Prostate gland (tissue), 2 donors: ENCODE measurements around the gene EDN2. TPM values are rescaled to one million over a fixed set of nuclear protein-coding genes. Genes with fewer than 3 reads are reported as not detected.

Experiments
- DNase-seq: peaks from one replicate; pipeline ENCODE4 v3.0.0-alpha.2; 2019; ENCODE audit warnings: low spot score
- H3K27ac ChIP-seq, 2 donors: fragments of 200-600 bp; sonication (generic); 2 replicates each; pipeline ENCODE4 v1.5.1; 2017 to 2019
- H3K27me3 ChIP-seq: fragments of 200-600 bp; sonication (generic); replicated peaks from 2 replicates; pipeline ENCODE4 v1.5.1; 2019; ENCODE audit not compliant: insufficient read depth
- H3K36me3 ChIP-seq, 2 donors: fragments of 200-600 bp; sonication (generic); 1 replicate in 1 of 2; 2 replicates in 1 of 2; pipeline versions ENCODE4 v1.5.1 to v1.8.1; 2017 to 2019
- H3K4me1 ChIP-seq: fragments of 200-600 bp; sonication (generic); replicated peaks from 2 replicates; pipeline ENCODE4 v1.5.1; 2019
- H3K4me3 ChIP-seq, 2 donors: fragments of 200-600 bp; sonication (generic); 2 replicates each; pipeline ENCODE4 v1.5.1; 2017 to 2019
- H3K9me3 ChIP-seq: fragments of 200-600 bp; sonication (generic); 2 replicates; pipeline ENCODE4 v1.5.1; 2017
- CTCF ChIP-seq, 4 experiments: fragments of 200-600 bp in 2 of 4; fragments of 450-650 bp in 2 of 4; sonication (generic) in 2 of 4; IDR thresholded peaks; 1 replicate in 3 of 4; 2 replicates in 1 of 4; pipeline ENCODE4 v1.5.1; 2016 to 2019; ENCODE audit warnings: antibody characterized with exemption in 4 of 4, mild to moderate bottlenecking in 2 of 4, moderate library complexity in 2 of 4
- POLR2A ChIP-seq: fragments of 450-650 bp; IDR thresholded peaks from one replicate; pipeline ENCODE4 v1.6.1; 2016; ENCODE audit warnings: antibody characterized with exemption, mild to moderate bottlenecking
- POLR2AphosphoS5 ChIP-seq: sonication (generic); formaldehyde crosslinking; IDR thresholded peaks from one replicate; pipeline ENCODE4 v1.6.1; 2017; ENCODE audit warnings: antibody characterized with exemption
- WGBS: methylation state at CpG from one replicate; pipeline ENCODE4 v1.1.5; 2018; 5-methylcytosine and 5-hydroxymethylcytosine counted together
- intact Hi-C: fragments of 100-400 bp; cut with DNase I; formaldehyde crosslinking; loops from one replicate; pipeline ENCODE4 v1.14.2; 2022
- total RNA-seq, 2 donors: library from RNA; depleted of rRNA; stranded (reverse); fragments of >200 nt; gene quantifications; one replicate each; pipeline ENCODE4 v1.1.0, GENCODE V29; 2016

The EDN2 gene
- total RNA-seq, 2 donors from 2014 or later: 2.6 to 12.6 TPM

- DNase-seq: no peak
These were observed 12.6 kb upstream of the EDN2 start for GRCh38 chr1:41497056-41497440.

GRCh38 chr1:41496080-41497055 lies 11.9 kb upstream of the EDN2 start:
- Histone ChIP-seq H3K36me3 (no peaks in the 10 kb centered on the region), H3K27me3 (no peaks in the 10 kb centered on the region), H3K4me3 (peak overlapping the region; percentile 19), H3K9me3 (no peaks in the 10 kb centered on the region), H3K27ac (peak overlapping the region; percentile 59 to 85), H3K4me1 (peaks cover 40% of the 10 kb centered on the region)
- TF ChIP-seq POLR2A (peak; percentile 65), CTCF (IDR thresholded peaks at IDR 0.05) (peak in 2 of 4 experiments; percentile 67 to 74), POLR2AphosphoS5 (peak; percentile 91)
- 8% methylated on average over 63 of the region's 74 CpGs for WGBS
- DNase-seq: peak; percentile 93
- intact Hi-C loops: no loop called here

More at GRCh38 chr1:41497056-41497440, 12.6 kb upstream of the EDN2 start:
- Histone ChIP-seq H3K36me3 (no peaks in the 10 kb centered on the region), H3K4me3 (no peak overlapping the region), H3K27me3 (no peaks in the 10 kb centered on the region), H3K9me3 (no peaks in the 10 kb centered on the region), H3K4me1 (peaks cover 42% of the 10 kb centered on the region), H3K27ac (peak overlapping the region; percentile 59 to 85)
- 86% methylated on average over 13 of the region's 13 CpGs for WGBS
- intact Hi-C loops: no loop called here
- TF ChIP-seq POLR2AphosphoS5: no peak
- TF ChIP-seq POLR2A: no peak
- no peak for TF ChIP-seq CTCF (IDR thresholded peaks at IDR 0.05)

- 80% methylated on average over 19 of the region's 19 CpGs for WGBS
- DNase-seq: no peak
These were observed 10.9 kb upstream of the EDN2 start for GRCh38 chr1:41495210-41495948.

More at GRCh38 chr1:41495210-41495948, 10.9 kb upstream of the EDN2 start:
- intact Hi-C loops: no loop called here
- Histone ChIP-seq H3K4me3 (no peak overlapping the region), H3K9me3 (no peaks in the 10 kb centered on the region), H3K36me3 (no peaks in the 10 kb centered on the region), H3K27me3 (no peaks in the 10 kb centered on the region), H3K4me1 (peaks cover 32% of the 10 kb centered on the region), H3K27ac (peak overlapping the region; percentile 59 to 85)
- TF ChIP-seq POLR2A (no peak), POLR2AphosphoS5 (no peak), CTCF (IDR thresholded peaks at IDR 0.05) (no peak)
